Measurements from ENCODE around the gene CAPN13.

CAPN13 gene

DNA sequence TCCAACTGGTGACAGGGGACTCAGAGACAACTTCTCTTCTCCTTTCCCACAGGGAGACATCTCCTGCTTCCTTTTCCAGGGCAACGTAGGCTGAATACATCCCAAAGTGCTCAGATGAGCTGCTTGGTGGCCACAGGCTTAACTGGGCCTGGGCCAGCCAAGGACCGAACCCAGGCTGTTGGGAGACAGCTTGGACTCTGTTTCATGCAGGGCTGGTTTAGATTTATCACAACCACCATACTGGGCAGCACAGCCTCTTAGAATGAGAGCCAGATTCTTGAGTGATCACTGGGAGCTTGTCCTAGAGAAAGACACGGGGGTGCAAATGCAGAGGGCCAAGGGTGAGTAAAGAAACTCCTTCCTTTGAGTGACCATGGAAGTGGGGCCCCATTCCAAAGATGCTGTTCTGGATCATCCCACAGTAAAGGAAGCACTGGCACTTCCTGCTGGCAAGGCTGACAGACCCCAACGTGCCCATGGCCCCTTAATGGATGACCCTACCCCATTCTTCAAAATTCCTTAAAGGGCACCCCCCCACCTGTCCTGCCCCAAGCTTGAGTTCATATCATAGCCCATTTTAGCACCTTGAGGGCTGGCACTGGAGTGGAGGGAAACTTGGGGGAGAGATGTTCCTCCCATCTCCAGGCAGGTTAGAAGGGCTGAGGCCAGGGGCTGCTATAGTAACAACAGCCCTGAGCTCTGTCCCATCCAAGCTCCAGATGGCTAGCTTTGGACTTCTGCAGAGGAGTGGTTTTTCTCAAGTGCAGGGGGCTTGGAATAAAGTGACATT, 84.1 kb downstream of the CAPN13 start:
- no peak for DNase-seq

DNA sequence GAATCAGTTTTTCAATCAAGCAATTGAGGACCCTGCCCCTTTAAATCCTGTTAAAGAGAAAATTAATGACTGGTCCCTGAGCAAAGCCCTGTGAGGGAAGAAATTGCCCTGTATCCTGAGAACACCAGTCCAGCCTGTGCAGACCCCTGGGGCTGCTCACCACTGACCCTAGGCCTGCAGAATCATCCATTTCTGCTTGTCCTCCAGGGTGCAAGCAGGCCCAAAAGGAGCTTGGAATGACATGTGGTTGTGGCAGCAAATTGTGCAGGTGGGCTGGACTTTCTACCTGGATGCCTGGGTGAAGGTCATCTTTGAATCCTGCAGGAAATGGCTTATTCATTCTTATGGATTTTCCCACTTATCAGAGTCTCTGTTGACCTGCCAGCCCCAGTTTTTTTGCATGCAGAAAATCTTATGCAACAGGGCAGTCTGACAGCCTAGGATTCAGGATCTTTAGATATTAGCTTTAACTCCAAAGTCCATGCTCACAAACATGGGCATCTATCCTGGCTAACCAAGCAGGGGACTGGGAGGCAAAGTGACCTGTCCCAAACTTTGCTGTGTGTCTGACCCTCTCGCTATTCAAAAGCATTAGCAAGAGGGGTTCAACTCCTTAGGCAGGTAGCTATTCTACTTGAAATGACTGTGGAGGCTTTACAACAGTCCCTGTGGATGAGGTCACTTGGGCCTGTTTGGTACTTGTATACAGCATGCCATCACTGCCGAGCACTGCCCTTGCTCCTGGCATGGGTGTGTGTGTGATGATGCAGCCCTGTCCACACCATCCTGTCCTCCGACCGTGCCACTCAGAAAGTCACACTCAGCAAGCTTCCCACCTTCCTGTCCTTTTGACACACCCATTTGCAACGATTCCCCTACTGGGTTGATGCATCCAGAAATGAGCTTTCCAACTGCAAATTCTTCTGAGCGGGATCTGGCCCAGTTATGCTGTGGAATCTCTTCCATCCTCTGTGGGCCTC, 85.3 kb downstream of the CAPN13 start:
- no peak for DNase-seq

DNA sequence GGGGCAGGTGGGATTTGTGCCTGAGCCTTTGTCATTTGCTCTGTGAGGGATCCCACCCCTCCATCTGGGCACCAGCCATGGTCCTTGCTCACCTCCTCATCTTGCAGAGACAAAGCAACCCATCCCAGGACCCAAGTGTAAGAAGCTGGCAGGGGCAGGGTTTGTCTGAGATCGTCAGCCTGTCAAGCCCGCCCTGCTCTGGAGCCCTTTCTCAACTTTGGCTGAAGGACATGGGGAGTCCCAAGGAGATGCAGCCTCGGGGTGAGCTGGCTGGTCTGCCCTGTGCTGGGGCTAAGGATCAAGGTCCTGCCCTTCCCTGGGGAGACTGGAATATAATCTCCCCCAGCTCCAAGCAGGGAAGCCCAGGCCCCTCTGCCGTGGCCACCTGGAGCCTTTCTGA, 86.0 kb downstream of the CAPN13 start:
- no peak for DNase-seq

DNA sequence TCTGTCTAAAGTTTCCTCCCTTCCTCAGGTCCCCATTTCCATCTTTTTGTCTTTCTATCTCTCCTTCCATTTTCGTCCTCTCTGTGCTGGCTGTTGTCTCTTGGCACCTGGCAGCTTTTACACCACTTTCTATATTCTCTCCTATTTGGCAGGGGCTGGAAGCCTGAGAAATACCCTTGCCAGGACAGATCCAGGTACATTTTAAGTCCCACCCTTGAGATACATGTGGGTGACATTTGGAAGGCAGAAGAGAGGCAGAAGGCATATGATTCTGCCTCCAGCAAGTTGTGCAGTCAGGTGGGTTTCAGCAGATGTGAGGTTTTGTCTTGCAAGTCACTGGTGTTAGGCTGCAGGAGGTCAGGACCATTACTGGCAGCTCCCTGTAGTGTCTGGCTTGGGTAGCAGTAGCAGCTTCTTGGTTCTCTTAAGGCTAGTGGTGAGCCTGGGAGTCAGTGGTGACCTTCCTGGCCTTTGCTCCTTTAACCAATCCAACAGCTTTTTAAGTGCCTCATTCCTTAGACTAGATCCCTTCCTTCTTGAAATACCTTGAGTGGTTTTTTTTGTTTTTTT, 90.1 kb downstream of the CAPN13 start:
- DNase-seq = no peak

DNA sequence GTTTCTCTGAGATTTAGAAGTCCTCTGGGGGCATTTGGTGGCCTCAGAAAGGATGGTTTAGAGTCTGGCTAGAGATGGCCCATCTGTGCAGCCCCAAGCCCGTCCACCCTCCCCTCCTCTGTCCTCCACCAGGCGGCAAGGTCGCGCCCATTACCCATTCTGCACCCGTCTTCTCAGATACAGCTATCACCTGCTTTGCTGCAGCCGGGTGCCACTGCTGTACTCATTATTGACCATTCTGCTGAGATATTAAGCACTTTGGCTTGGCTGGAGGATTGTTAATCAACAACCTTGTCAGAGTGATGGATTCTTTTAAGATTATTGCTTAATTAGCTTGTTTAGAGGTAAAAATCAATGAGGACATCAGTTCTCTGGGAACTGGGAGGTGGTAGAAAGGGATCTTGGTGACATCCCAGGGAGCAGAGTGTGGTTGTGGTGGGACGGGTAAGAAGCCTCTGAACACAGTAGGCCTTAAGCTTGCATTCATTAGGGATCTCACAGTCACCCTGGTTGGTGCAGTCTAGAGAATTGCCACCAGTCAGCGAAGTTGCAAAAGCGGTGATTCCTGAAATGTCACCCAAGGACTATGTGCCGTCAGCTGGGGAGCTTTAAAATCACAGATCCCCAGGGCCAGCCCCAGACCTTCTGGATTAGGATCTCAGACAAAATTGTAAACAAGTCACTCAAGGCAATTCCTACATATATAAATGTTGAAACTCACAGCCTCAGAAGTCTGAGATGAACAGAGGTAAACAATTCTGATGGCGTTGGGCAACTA, 90.9 kb downstream of the CAPN13 start:
- DNase-seq = no peak

DNA sequence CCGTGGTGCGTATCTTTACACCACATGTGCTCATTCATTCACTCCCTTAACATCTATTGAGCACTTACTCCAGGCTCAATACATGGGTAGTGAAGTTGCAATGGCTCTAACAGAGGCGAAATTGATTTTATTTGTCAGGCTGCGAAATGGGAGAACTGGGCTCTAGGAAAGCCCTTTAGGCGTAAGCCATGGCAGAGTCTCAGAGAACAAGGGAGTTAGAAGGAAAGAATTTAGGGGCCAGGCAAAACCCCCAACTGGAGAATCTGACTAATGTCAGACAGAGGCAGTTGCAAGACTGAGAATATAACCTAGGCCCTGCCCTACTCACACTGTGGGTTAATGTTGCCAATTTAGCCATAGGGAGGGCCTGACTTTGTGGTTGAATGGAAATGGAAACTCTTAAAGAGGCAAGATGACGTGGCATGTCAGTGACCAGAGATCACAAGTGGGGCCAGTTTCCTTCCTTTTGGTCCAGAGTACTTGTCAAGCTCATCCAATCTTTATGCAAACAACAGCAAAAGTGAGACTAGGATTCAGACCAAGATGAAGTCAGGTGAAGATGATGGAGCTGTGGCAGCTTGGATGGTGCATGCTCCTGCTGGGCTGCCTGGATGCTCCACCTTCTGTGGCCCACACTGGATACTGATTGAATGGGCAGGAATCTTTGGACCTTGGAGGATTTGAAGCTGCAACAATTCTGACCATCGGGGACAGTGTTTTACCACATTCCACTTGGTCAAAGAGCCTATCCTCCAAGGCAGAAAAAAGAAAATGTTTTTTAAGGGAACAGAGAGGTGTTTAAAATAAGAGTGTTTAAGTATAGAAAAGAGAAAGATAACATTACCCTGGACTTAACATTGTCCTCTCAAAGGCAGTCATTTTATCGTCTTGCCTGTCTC, 92.2 kb downstream of the CAPN13 start:
- no peak for DNase-seq

DNA sequence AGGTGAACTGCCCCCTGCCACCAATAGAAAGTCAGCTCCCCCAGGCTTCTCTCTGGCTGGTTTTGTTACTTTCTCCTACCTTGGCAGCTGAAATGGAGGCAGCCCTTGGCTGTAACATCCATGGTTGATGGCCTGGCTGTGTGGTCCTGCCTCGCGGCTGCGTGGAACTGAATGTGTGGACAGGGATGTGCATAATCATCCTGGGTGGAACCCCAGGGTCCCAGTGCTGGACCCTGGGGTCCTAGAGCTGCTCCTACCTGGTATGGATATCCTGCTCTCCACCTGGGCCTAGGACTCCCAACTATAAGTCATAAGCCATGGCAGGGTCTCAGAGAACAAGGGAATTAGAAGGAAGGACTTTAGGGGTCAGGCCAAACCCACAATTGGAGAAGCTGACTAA, 93.5 kb downstream of the CAPN13 start:
- DNase-seq = no peak

DNA sequence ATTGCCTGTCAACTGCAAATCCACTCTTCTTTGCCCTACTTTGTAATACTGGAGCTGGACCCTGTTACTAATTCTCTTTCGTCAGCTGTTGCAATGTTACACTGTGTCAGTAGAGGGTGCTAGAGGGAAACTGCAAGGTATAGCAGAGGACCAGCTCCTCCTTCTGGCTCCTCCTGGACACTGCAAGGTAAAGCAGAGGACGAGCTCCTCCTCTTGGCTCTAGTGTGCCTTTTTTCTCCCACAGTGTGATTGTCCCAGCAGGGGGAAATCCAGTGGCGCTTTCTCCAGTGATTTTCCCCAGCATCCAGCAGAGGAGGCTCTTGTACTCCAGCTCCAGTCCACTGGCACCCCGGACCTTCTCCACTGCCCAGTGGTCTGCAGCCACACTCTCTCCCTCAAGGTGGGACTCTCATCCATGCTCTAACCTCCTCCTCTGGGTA, 95.6 kb downstream of the CAPN13 start:
- DNase-seq = peak; percentile 87

DNA sequence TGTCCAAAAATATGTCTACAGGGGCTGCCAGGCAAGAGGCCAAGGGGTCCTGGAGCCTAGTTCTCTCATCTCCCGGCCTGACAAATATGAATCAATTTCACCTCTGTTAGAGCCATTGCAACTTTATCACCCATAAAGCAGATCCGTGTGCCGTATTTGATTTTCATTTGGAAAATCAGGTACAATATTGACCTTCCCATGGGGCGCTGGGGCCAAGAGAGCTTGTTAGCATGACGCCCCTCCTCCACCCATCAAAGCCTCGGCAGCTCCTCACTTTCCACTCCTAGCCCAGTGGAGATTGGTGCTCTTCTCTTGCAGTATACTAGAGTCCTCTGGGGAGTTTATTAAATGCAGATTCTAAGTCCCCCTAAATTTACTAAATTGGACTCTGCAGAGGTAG, 96.8 kb downstream of the CAPN13 start:
- no peak for DNase-seq

DNA sequence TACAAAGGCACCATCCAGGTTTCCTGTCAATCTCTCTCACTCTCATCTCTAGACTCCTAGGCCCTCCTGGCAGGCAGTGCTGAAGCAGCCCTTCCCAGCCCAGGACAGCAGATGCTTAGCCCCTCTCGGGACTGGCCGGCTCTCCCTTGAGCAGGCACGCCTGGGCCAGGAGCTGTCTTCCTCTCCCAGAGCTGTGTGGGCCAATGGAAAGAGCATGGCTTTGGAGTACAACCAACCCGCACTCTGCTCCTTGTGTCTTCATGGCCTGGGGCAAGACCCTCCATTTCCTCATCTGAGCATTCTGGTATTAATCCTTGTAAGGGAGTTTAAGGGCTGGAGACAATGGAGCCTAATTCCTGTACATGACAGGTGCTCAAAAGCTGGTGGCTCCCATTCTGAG, 97.2 kb downstream of the CAPN13 start:
- no peak for DNase-seq

DNA sequence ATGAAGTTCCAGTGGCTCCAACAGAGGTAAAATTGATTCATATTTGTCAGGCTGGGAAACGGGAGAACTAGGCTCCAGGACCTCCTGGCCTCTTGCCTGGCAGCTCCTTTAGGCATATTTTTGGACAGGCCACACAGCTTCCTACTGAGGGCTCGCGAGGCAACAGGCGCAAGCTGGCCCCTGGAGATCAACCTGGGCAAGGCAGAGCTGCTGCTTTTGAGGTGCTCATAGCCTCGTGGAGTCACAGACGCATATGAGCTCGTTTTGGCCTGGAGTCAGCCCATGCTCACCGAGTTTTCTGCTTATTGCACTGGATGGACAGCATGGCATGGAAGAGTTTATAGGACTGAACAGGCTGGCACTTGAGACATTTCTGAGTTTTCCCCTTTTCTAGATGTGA, 97.7 kb downstream of the CAPN13 start:
- DNase-seq = no peak

DNA sequence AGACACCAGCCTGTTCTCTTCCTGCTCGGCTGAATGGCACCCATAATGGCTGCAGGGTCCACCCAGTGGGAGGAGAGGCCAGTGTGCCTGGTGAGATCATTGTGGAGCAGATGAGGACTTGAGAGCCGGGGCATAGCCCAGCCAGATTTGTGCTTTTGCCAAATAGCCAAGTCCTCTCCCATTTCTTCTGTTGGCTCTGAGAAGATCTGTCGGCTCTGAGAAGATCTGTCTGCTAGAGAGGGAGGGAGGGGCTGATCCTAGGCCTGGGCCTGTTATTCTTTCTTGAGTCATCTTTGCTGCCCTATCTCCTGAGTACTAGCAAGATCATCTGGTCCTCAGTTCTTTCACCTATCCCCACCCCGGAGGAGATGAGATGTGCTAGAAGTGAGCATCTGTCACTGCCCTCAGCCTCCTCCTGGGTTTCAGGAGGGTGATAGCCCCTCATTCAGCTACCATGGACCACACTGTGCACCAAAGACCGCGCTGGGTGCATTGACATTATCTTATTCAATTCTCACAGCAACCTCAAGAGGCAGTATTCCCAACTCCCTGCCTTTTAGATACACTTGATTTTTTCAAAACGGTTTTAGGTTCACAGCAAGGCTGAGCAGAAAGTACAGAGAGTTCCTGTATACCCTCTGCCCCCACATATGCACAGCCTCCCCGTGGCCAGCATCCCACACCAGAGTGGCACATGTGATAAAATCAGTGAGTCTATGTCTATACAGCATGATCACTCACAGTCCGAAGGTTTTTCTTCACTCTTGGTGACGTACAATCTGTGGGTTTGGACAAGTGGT, 98.6 kb downstream of the CAPN13 start:
- DNase-seq = peak; percentile 17

DNA sequence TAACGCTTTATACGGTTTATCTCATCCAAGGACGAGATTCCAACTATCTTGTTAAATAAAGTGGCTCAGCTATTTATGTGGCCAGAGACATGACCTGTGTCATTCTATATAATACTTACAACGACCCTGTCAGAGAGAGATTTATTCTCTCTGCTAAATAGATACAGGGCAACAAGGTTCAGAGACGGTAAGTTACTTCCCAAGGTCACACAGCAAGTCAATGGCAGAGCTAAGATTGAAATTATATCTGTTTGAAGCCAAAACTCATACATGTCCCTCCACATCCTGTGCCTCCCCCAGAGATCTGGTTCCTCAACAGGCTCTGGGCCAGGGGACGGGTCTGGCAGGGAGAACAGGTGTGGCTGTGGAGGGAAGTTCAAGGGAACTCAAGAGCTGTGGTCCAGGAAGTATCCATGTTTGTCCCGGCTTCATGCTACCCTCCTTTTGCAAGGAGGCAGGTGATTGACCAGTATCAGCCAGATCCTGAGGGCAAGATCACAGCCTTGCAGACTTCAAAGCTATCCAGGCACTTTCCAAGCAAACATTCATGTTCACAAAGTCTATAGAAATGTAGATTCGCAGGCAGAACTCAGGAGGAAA, 99.8 kb downstream of the CAPN13 start:
- no peak for DNase-seq

DNA sequence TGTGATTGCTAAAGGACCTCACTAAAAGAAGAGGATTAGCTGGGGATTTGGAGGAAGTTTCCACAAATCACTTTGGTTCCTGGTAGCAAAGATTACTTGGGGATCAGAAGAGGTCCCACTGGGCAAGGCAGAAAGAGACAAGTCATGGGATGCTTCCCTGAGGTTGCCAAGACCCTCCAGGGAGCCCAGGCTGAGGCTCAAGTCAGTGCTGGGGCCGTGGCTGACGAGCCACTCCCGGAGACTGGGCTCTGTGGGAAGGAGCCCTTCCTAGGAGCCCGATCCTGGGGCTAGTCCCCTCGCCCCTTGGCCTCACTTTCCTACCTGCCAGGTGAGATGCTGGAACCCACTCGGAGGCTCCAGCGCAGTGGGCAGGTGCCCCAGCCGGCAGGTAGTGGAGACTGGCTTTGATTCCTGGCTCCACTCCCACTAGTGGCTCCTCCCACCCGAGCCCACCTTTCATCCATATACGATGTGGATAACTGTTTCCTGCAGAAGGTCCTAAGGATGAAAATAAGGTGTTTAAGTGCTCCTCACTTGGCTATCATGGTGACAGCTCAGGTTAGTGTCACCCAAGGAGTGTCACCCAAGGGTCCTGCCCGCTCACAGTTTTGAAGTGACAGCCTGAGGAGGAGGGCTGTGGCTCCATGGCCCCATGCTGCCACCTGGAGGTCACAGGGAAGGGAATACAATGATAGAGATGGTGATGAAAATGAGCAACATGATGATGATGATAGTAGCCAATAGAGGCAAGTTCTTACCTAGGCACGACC, 100.5 kb downstream of the CAPN13 start:
- DNase-seq = peak; percentile 64

DNA sequence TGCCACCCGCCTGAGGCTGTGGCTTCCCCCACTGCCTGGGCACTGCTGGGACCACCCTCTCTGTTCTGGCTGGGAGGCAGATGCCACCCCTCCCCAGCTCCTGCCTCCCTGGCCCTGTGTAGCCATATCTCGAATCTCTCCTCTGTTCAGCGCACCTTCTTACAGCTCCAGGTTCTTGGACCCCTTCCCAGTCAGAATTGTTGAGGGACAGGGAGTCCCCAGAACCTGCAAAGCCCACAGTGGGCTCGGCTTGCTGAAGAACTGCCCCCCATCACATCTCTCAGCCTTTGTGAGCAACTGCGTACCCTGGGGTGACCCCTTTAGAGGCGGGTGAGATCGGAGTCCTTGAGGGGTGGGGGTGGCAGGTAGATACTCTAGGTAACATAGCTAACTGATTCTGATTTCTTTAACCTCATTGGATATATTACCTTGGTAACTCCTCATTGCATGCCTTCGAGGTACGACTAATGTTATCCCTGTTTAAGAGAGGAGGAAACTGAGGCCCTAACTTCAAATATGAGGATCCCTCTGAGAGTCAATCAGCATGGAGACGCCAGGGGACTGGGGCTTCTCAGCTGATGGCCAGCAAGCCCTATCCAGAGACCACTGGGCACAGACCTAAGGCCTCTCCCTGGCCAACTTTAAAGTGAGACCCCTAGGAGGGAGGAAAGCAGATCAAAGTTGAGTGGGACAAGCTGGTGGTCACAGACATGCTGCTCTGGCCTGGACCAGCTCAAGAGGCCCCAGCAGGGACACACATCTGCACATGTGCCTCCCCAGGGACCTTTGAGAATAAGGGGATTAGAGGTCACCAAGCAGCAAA, 101.3 kb downstream of the CAPN13 start:
- no peak for DNase-seq

DNA sequence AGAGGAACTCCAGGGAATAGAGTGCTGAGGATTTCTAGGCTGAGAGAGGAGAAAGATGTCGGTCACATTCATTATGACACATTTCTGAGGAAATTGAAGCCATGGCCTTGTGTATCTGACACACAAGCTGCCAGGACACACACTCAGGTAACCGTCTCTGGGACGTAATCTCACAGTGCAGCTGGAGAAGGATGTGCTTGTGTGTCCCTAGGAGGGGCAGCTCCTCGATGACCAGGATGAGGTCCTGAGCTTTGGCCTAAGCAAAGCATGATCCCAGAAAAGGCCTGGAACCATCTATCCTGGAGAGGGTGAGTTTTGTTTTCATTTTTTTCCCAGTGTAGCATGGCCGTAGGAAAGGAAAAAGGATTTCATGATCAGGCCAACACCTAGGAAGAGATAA, 102.2 kb downstream of the CAPN13 start:
- no peak for DNase-seq

DNA sequence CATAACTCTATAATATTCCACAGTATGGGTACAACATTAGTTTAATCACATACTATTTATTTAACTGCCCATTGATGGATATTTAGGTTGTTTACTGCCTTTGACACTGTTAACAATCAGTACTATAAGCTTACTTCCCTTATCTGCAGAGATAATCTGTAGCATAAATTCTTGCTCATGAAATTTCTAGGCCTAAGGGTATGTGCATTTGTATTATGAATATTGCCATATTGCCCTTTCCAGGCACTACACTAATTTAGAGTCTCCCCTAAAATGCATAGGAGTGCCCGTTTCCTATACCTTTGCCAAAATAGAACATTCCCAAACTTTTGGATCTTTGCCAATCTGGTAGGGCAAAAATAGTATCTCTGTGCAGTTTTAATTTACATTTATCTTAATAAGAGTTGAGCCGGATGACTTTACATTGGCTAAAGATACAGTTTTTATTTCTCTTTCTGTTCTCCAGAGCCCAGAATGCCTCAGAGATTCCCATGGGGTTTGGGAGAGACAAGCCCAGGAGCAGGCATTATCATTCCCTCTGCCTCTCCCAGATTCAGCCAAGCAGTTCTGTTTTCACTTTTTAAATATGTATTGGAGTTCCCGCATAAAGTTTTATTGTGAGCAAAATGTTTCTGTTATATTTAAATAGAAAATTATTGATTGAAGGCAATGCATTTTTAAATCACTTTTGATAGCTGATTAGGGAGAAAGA, 102.8 kb downstream of the CAPN13 start:
- no peak for DNase-seq

DNA sequence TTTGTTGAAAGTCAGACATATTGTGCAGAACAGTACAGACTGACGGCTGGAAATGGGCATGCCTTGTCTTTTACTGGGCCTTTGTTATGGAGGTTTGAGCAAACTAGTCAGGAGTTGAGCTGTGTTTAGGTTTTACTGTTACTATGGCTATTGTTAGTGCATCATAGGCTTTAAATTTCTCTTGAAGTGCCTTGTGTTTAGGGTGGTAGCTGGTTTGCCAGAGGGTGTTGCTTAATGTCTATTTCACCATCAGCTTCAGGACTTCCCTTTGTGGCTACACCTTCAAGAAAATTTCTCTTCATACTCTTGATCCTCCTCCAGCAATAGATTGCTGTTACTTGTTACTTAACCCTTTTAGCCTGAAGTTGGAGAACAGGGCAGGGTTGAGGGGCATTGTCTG, 104.6 kb downstream of the CAPN13 start:
- no peak for DNase-seq
